Testis (tissue), 3 donors: ENCODE results near the gene CRYBB1. TPM values are rescaled to one million over a fixed set of nuclear protein-coding genes. Genes with fewer than 3 reads are reported as not detected.

Experiments used
- DNase-seq: peaks from one replicate; pipeline ENCODE4 v3.0.0-alpha.2; 2019
- H3K27ac ChIP-seq, 2 donors: fragments of 200-600 bp; sonication (generic); one replicate each; pipeline ENCODE4 v1.5.1; 2019
- H3K27me3 ChIP-seq: fragments of 200-600 bp; sonication (generic); one replicate; pipeline ENCODE4 v1.5.1; 2019
- H3K36me3 ChIP-seq: fragments of 200-600 bp; sonication (generic); one replicate; pipeline ENCODE4 v1.5.1; 2017; ENCODE audit warnings: low read depth; ENCODE audit errors: missing control alignments
- H3K4me1 ChIP-seq: fragments of 200-600 bp; sonication (generic); one replicate; pipeline ENCODE4 v1.5.1; 2019
- H3K4me3 ChIP-seq, 2 donors: fragments of 200-600 bp; sonication (generic); one replicate each; pipeline ENCODE4 v1.5.1; 2017 to 2019
- H3K9me3 ChIP-seq: fragments of 200-600 bp; sonication (generic); one replicate; pipeline ENCODE4 v1.5.1; 2017
- POLR2A ChIP-seq: fragments of 450-650 bp; IDR thresholded peaks from one replicate; pipeline ENCODE4 v1.6.1; 2017; ENCODE audit warnings: antibody characterized with exemption, mild to moderate bottlenecking, moderate library complexity
- WGBS, 2 donors: methylation state at CpG; one replicate each; pipeline ENCODE4 v1.1.5; 2018; 5-methylcytosine and 5-hydroxymethylcytosine counted together
- intact Hi-C: fragments of 100-400 bp; cut with DNase I; formaldehyde crosslinking; loops from one replicate; pipeline ENCODE4 v1.15.1; 2023; ENCODE audit warnings: low total_unique reads
- polyA plus RNA-seq: library from polyadenylated mRNA; stranded (reverse); fragments of 350-450 nt; fragmentation: Illumina TruSeq; extraction: RNeasy Lipid Tissue Mini Kit (QIAGEN cat#74804); gene quantifications from one replicate; pipeline ENCODE4 v1.2.3, GENCODE V29; 2014; ENCODE audit warnings: low read depth, low replicate concordance; ENCODE audit not compliant: insufficient read depth
- total RNA-seq, 2 donors: library from RNA; depleted of rRNA; stranded (reverse); fragments of >200 nt; gene quantifications; one replicate each; pipeline ENCODE4 v1.2.3, GENCODE V29; 2016
- TF ChIP-seq, protein P1 (sequence below), 3 experiments: fragments of 450-650 bp in 2 of 3; fragments of 200-600 bp in 1 of 3; sonication (generic) in 1 of 3; IDR thresholded peaks; one replicate each; pipeline ENCODE4 v1.5.1; 2016 to 2019; ENCODE audit warnings: antibody characterized with exemption in 3 of 3, mild to moderate bottlenecking in 2 of 3, moderate library complexity in 1 of 3

Gene CRYBB1
- total and polyA plus RNA-seq, 3 donors from 2014 or later, result 0.80 TPM; not detected in 2

DNA sequence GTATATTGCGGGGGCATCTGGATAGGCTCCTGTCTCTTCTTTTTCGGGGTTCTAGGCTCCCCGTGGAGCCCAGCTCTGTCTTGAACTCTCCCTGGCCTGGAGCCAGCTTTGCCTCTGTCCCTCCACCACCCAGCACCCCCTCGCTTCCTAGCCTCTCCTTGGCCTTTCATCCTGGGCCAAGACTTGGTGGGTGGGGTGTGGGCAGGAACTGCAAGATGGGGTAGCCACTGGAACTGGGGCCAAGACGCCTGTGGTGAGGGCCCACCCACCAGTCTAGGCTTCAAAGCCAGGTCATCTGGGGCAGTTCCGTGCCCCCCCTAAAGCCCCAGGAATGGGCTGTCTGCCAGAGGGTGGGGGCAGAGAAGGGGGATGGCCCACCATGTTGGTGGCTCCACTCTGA lies 1.7 kb upstream of the CRYBB1 start:
- TF ChIP-seq, protein P1, sequence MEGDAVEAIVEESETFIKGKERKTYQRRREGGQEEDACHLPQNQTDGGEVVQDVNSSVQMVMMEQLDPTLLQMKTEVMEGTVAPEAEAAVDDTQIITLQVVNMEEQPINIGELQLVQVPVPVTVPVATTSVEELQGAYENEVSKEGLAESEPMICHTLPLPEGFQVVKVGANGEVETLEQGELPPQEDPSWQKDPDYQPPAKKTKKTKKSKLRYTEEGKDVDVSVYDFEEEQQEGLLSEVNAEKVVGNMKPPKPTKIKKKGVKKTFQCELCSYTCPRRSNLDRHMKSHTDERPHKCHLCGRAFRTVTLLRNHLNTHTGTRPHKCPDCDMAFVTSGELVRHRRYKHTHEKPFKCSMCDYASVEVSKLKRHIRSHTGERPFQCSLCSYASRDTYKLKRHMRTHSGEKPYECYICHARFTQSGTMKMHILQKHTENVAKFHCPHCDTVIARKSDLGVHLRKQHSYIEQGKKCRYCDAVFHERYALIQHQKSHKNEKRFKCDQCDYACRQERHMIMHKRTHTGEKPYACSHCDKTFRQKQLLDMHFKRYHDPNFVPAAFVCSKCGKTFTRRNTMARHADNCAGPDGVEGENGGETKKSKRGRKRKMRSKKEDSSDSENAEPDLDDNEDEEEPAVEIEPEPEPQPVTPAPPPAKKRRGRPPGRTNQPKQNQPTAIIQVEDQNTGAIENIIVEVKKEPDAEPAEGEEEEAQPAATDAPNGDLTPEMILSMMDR (IDR thresholded peaks at IDR 0.05), result no peak
- no peak for TF ChIP-seq POLR2A
- no peak for DNase-seq
- Histone ChIP-seq H3K4me1 (peaks cover 6% of the 10 kb centered on the region), H3K9me3 (no peaks in the 10 kb centered on the region), H3K27ac (no peak overlapping the region), H3K4me3 (no peak overlapping the region), H3K27me3 (no peaks in the 10 kb centered on the region), H3K36me3 (no peaks in the 10 kb centered on the region)
- 45 to 62% methylated on average over 6 of the region's 6 CpGs for WGBS, 2 donors
- intact Hi-C loops, result no loop called here

DNA sequence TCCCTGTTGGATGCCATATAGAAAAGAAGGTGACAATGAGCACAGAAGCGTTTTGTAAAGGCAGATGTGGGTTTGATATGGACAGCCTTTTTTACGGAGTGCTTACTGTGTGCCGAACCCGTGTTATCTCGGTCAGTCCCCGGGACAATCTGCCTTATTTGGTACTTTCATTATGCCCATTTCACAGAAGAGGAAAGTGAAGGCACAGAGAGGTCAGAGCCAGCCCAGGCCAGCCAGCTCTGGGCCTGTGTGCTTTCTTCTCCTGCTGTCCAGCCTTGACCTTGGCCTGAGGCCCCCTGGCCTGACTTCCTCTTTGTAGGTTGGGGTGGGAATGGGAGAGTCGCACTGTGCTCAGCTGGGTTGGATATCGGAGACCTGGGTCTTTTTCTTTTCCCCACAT lies 628 bp upstream of the CRYBB1 start:
- TF ChIP-seq, protein P1 (IDR thresholded peaks at IDR 0.05), result no peak
- no peak for TF ChIP-seq POLR2A
- intact Hi-C loops, result no loop called here
- DNase-seq, result no peak
- H3K9me3 ChIP-seq, result no peaks in the 10 kb centered on the region
- H3K27ac ChIP-seq, result no peak overlapping the region
- no peaks in the 10 kb centered on the region for H3K36me3 ChIP-seq
- no peaks in the 10 kb centered on the region for H3K27me3 ChIP-seq
- 73 to 88% methylated on average over 8 of the region's 8 CpGs for WGBS, 2 donors
- peaks cover 6% of the 10 kb centered on the region for H3K4me1 ChIP-seq
- H3K4me3 ChIP-seq, result no peak overlapping the region

DNA sequence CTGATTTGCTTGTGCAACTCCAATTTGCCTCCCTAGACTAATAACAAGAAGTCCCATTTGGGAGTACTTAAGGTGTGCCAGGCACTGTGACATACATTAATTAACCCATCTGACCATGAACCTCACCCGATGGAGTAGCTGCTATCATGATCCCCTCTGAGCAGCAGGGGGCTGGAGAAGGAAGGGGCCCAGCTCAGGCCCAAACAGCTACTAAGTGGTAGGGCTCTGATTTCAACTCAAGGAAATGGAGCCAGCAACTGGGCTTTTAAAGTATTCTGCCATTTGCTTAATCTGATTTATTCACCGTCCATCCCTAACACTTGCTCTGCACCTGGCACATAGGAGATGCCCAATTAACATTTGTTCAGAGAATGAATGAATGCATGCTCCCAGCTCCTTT lies 1.2 kb downstream of the CRYBB1 start:
- Histone ChIP-seq H3K4me1 (peaks cover 6% of the 10 kb centered on the region), H3K9me3 (no peaks in the 10 kb centered on the region), H3K4me3 (no peak overlapping the region), H3K36me3 (no peaks in the 10 kb centered on the region), H3K27ac (no peak overlapping the region), H3K27me3 (no peaks in the 10 kb centered on the region)
- WGBS, 2 donors, result 65 to 69% methylated on average over 2 of the region's 2 CpGs
- TF ChIP-seq, protein P1 (IDR thresholded peaks at IDR 0.05), result no peak
- no peak for TF ChIP-seq POLR2A
- intact Hi-C loops, result no loop called here
- DNase-seq, result no peak

DNA sequence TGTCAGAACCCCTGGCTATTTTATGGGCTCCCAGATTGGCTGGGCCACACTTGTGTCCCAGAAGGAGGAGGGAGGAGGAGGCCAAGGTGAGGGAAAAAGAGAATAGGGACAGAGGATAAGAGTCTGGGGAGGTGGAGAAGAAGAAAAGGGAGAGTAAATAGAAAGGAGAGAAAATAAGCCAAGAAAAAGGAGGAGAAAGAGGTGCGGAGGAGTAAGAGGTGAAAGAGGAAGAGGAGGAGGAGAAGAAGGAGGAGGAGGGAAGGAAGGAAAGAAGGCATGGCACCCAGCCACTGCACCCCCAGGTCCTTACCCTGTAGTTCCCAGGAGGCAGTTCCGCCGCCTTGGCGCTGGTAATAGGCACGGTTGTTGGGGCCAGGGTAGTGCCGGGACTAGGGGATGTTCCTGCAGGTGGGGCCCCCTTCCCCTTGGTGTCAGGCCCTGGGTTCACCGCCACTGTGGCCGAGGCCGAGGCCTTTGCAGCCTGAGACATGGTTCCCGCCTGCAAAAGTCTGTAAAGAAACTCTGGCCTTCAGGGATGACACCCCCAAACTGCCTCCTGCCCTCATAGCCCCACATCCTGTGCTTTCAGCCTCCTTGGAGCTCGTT lies 1.9 kb downstream of the CRYBB1 start:
- WGBS, 2 donors, result 75 to 79% methylated on average over 10 of the region's 11 CpGs
- H3K27me3 ChIP-seq, result no peaks in the 10 kb centered on the region
- no peak for TF ChIP-seq POLR2A
- TF ChIP-seq, protein P1 (IDR thresholded peaks at IDR 0.05), result no peak
- H3K9me3 ChIP-seq, result no peaks in the 10 kb centered on the region
- intact Hi-C loops, result no loop called here
- H3K27ac ChIP-seq, result no peak overlapping the region
- DNase-seq, result no peak
- no peak overlapping the region for H3K4me3 ChIP-seq
- peaks cover 6% of the 10 kb centered on the region for H3K4me1 ChIP-seq
- no peaks in the 10 kb centered on the region for H3K36me3 ChIP-seq

DNA sequence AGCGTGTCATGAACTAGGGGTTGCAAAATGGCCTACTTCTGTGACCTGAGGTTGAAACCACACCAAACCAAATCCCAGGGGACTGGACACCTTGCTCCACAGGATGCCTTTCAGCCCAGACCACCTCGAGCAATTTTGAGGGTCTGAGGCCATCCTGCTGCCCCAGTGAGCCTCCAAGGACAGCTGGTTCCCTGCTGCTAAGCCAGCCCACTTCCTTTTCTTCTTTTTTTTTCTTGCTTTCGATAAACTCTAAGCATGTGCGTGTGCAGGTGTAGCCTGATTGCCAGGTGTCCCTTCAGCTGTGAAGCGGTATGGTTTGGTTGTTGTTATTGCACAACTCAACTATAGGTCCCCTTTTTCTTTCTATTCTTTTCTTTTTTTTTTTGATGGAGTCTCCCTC lies 2.7 kb downstream of the CRYBB1 start:
- H3K9me3 ChIP-seq, result no peaks in the 10 kb centered on the region
- TF ChIP-seq POLR2A, result no peak
- TF ChIP-seq, protein P1 (IDR thresholded peaks at IDR 0.05), result no peak
- H3K27ac ChIP-seq, result no peak overlapping the region
- H3K27me3 ChIP-seq, result no peaks in the 10 kb centered on the region
- 55 to 58% methylated on average over 5 of the region's 5 CpGs for WGBS, 2 donors
- no peak overlapping the region for H3K4me3 ChIP-seq
- peaks cover 6% of the 10 kb centered on the region for H3K4me1 ChIP-seq
- DNase-seq, result no peak
- H3K36me3 ChIP-seq, result no peaks in the 10 kb centered on the region
- intact Hi-C loops, result no loop called here
